CD1c-positive myeloid dendritic cell (primary cell): Measurements from ENCODE around the gene KNG1.
"Not testable (repeated sequence)": the region's sequence is repeated elsewhere in the genome, so short reads cannot be mapped to it uniquely, and the experiment has no call there.

Source experiments
- DNase-seq: peaks from one replicate; pipeline ENCODE4 v3.0.0-alpha.2; 2016; ENCODE audit errors: extremely low spot score

Gene KNG1

GRCh38 chr3:186708983-186709679 lies 8.0 kb upstream of the KNG1 start:
- DNase-seq, result no peak

- not testable (repeated sequence) for DNase-seq
These were observed 6.5 kb upstream of the KNG1 start for GRCh38 chr3:186710694-186711093.

- DNase-seq, result no peak
These were observed 3.7 kb upstream of the KNG1 start for GRCh38 chr3:186713499-186713898.

GRCh38 chr3:186719945-186720739 lies 3.0 kb downstream of the KNG1 start:
- no peak for DNase-seq

- no peak for DNase-seq
These were observed 5.3 kb downstream of the KNG1 start for GRCh38 chr3:186722457-186722856.

- DNase-seq, result no peak
These were observed 7.8 kb downstream of the KNG1 start for GRCh38 chr3:186724911-186725310.

GRCh38 chr3:186732169-186732766 lies 15.1 kb downstream of the KNG1 start:
- DNase-seq, result no peak

- DNase-seq, result no peak
These were observed 25.6 kb downstream of the KNG1 start for GRCh38 chr3:186742618-186743380.

- DNase-seq, result no peak
These were observed 26.5 kb downstream of the KNG1 start for GRCh38 chr3:186743666-186744065.

GRCh38 chr3:186746008-186746407 lies 28.8 kb downstream of the KNG1 start:
- DNase-seq, result peak; percentile 61

GRCh38 chr3:186750316-186750715 lies 33.2 kb downstream of the KNG1 start:
- no peak for DNase-seq

GRCh38 chr3:186751480-186751879 lies 34.3 kb downstream of the KNG1 start:
- no peak for DNase-seq

GRCh38 chr3:186754006-186754405 lies 36.8 kb downstream of the KNG1 start:
- DNase-seq, result no peak

GRCh38 chr3:186754871-186755270 lies 37.7 kb downstream of the KNG1 start:
- DNase-seq, result no peak

- DNase-seq, result no peak
These were observed 40.1 kb downstream of the KNG1 start for GRCh38 chr3:186757214-186757613.

GRCh38 chr3:186757686-186758220 lies 40.6 kb downstream of the KNG1 start:
- DNase-seq, result no peak

GRCh38 chr3:186759231-186759930 lies 42.2 kb downstream of the KNG1 start:
- DNase-seq, result no peak

- DNase-seq, result no peak
These were observed 43.1 kb downstream of the KNG1 start for GRCh38 chr3:186760141-186760833.

GRCh38 chr3:186760897-186761447 lies 43.8 kb downstream of the KNG1 start:
- no peak for DNase-seq

- DNase-seq, result no peak
These were observed 55.1 kb downstream of the KNG1 start for GRCh38 chr3:186772281-186772694.
